Measurements from ENCODE around the gene MTNR1B.

The MTNR1B gene

GRCh38 chr11:92969634-92970347, at the start of gene MTNR1B:
MTNR1B (plus strand) TSS chr11:92969651; CDS start chr11:92969726, 75 bp downstream.
- H3K27me3 Mint-ChIP-seq, result peaks cover 14% of the 10 kb centered on the region

DNA sequence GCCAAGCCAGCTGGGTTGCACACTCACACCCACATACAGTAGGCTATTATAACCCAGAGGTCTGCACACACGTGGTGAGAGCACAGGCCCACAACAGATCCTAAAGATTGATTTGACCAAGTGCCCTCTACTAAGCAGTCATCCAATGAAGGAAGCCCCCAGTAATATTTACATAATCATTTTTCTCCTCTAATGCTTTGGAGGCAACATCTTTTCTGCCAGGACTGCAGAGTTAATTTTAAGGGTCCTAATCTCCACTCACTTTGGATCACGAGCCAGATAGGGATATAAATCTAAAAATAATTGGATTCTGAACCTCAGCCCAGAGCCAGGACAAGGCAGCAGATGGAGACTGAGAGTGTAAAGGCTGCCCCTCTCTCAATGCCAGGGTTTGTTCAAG, 49.1 kb upstream of the MTNR1B start:
- no peaks in the 10 kb centered on the region for H3K27me3 Mint-ChIP-seq

More at GRCh38 chr11:92969634-92970347, at the start of gene MTNR1B:
- Mint-ChIP-seq H3K9me3 (peaks cover 13% of the 10 kb centered on the region), H3K4me3 (no peak within 1 kb of the TSS), H3K27ac (no peak within 1 kb of the TSS), H3K36me3 (no peaks in the 10 kb centered on the region), H3K4me1 (no peaks in the 10 kb centered on the region)
- ATAC-seq, result peak; percentile 5

DNA sequence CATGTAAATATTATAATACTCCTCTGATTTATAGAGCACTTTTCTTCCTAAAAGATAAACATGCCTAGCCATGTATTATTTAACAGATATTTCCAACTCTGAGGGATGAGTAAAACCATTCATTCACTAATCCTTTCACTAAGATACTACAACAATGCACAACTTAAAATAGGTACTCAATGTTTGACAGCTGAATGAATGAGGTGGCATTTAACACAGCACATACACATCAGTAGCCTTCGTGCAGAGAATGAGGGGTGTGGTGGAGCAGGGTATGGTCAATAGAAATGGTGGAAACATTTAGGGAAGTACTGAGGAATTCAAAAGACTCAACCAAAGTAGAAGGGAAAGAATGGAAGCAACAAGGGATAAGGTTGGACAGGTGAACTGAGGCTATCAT, 46.7 kb upstream of the MTNR1B start:
- Mint-ChIP-seq H3K36me3 (no peaks in the 10 kb centered on the region), H3K4me1 (no peaks in the 10 kb centered on the region), H3K9me3 (peaks cover 20% of the 10 kb centered on the region), H3K27ac (no peak overlapping the region), H3K4me3 (no peak overlapping the region), H3K27me3 (no peaks in the 10 kb centered on the region)
- ATAC-seq, result no peak

More for the DNA sequence above, 49.1 kb upstream of the MTNR1B start:
- no peaks in the 10 kb centered on the region for H3K4me1 Mint-ChIP-seq
- no peaks in the 10 kb centered on the region for H3K36me3 Mint-ChIP-seq
- H3K4me3 Mint-ChIP-seq, result no peak overlapping the region
- no peak for ATAC-seq
- no peak overlapping the region for H3K27ac Mint-ChIP-seq
- peaks cover 14% of the 10 kb centered on the region for H3K9me3 Mint-ChIP-seq

GRCh38 chr11:92929246-92929645, 40.2 kb upstream of the MTNR1B start:
- Mint-ChIP-seq H3K36me3 (no peaks in the 10 kb centered on the region), H3K4me3 (no peak overlapping the region), H3K4me1 (no peaks in the 10 kb centered on the region), H3K27me3 (no peaks in the 10 kb centered on the region), H3K9me3 (peaks cover 12% of the 10 kb centered on the region), H3K27ac (no peak overlapping the region)
- no peak for ATAC-seq

- Mint-ChIP-seq H3K9me3 (peaks cover 8% of the 10 kb centered on the region), H3K36me3 (no peaks in the 10 kb centered on the region), H3K4me1 (no peaks in the 10 kb centered on the region), H3K27me3 (no peaks in the 10 kb centered on the region), H3K4me3 (no peak overlapping the region), H3K27ac (no peak overlapping the region)
- no peak for ATAC-seq
Observed at GRCh38 chr11:92929653-92930052, 39.8 kb upstream of the MTNR1B start.

DNA sequence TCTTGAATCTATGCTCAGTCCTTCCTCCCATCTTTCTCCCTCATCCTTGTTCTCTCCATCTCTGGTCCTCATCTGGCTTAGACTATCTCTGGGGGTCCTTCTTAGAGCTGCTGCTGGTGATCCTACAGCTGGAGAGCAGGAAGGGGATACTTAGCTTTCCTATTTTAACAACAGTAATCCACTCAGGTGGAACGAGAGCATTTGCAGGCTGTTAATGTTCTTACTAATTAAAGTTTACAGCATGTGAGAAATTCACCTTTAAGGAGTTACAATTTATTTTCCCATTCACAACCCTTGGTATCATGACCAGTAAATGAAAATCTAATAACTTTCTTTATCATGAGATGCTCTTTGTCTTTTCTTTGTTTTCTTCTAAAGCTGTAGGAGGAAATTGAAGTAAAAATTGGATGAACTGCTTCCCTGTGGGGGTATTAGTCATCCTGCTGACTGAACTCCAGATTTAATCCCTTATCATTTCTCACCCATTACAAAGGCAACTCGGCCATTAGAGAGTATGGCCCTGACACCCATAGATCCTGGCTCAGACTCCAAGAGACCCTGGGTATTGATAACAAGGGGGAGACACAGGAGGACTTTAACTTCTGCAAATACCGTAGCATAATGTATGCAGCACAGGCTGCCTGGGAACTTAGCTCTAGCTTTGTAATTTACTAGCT, 37.6 kb upstream of the MTNR1B start:
- H3K9me3 Mint-ChIP-seq, result no peaks in the 10 kb centered on the region
- H3K4me1 Mint-ChIP-seq, result no peaks in the 10 kb centered on the region
- H3K27ac Mint-ChIP-seq, result no peak overlapping the region
- ATAC-seq, result no peak
- H3K36me3 Mint-ChIP-seq, result no peaks in the 10 kb centered on the region
- no peaks in the 10 kb centered on the region for H3K27me3 Mint-ChIP-seq
- H3K4me3 Mint-ChIP-seq, result no peak overlapping the region

DNA sequence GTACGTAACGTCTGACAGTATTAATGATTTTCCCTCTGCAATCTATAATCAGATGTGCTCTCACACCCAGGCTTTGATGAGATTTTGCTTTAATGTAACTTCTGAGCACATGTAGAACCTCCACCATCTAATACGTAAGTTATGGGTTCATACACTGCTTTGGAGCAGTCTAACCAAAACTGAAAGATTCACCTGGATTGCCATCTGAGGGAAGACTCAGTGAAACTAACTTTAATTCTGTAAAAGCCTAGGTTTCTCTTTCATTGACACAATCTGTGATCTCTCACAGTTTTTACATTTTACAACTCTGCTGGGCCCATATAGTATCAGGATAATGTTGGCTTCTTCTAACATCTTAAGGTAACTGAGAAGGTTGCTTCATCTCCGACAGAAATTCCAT, 30.1 kb upstream of the MTNR1B start:
- no peaks in the 10 kb centered on the region for H3K9me3 Mint-ChIP-seq
- no peak for ATAC-seq
- no peak overlapping the region for H3K27ac Mint-ChIP-seq

DNA sequence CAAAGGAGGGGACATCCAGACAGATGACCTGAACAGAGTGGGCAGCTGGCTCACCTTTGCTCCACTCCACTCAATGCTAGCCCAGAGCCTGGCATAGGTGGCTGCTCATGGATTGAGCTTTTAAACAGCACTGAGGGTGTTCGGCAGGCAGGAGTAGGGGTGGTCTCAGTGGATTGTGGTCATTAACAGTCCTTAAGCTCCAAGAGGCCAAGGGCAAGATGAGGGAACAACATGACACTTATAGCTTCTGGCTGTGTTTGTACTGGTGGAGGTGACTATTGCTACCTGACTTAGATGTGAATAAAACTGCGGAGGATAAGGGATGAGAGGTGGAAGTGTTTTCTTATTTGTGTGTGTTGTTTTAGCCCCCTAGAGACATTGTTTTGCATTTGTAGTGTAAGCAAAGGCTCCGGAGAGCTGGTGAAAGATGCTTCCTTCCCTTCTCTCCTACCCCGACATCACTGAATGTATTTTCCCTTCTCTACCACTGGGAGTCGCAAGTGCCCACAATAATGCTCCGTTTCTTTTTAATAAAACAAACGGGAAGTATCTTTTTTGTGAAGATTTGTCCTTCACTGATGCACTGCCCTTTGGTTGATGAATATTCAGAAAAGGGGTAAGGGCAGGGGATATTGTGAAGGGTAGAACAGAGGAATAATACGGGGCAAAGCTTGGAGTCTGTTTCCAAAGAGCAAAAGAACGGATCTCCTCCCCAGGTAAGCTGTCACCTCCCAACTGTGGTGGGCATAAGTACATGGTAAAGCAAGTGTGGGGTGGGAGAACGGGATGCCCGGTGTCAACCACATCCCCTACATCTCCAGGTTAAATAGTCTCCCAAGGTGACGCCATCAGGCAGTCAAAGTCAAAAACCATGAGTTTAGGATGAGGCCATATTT, 27.5 kb upstream of the MTNR1B start:
- no peaks in the 10 kb centered on the region for H3K27me3 Mint-ChIP-seq
- H3K27ac Mint-ChIP-seq, result no peak overlapping the region
- no peak for ATAC-seq
- H3K36me3 Mint-ChIP-seq, result no peaks in the 10 kb centered on the region
- H3K9me3 Mint-ChIP-seq, result peaks cover 3% of the 10 kb centered on the region
- H3K4me3 Mint-ChIP-seq, result no peak overlapping the region
- H3K4me1 Mint-ChIP-seq, result no peaks in the 10 kb centered on the region

More for the DNA sequence above, 30.1 kb upstream of the MTNR1B start:
- Mint-ChIP-seq H3K4me1 (no peaks in the 10 kb centered on the region), H3K4me3 (no peak overlapping the region), H3K36me3 (no peaks in the 10 kb centered on the region), H3K27me3 (no peaks in the 10 kb centered on the region)

- peaks cover 29% of the 10 kb centered on the region for H3K9me3 Mint-ChIP-seq
- H3K27ac Mint-ChIP-seq, result no peak overlapping the region
- peaks cover 5% of the 10 kb centered on the region for H3K36me3 Mint-ChIP-seq
- no peak overlapping the region for H3K4me3 Mint-ChIP-seq
- H3K4me1 Mint-ChIP-seq, result no peaks in the 10 kb centered on the region
- no peak for ATAC-seq
- no peaks in the 10 kb centered on the region for H3K27me3 Mint-ChIP-seq
Observed at GRCh38 chr11:92946707-92947106, 22.7 kb upstream of the MTNR1B start.

DNA sequence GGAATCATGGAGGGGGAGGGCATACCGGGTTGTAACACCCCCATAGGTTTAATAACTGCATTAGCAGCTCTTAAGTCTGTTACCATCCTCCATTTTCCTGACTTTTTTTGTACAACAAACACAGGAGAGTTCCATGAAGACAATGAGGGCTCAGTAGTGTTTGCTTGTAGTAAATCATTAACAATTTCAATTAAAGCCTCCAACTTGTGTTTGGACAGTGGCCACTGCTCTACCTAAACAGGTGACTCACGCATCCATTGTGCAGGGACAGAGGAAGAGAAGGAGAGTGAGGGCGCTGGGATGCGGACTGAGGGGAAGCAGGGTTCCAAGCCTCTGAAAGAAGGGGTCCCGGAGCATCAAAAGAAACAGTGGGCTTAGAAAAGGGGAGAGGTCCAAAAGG, 21.3 kb upstream of the MTNR1B start:
- Mint-ChIP-seq H3K4me3 (no peak overlapping the region), H3K4me1 (no peaks in the 10 kb centered on the region), H3K9me3 (peaks cover 29% of the 10 kb centered on the region), H3K27me3 (no peaks in the 10 kb centered on the region), H3K27ac (no peak overlapping the region), H3K36me3 (peaks cover 5% of the 10 kb centered on the region)
- ATAC-seq, result no peak

DNA sequence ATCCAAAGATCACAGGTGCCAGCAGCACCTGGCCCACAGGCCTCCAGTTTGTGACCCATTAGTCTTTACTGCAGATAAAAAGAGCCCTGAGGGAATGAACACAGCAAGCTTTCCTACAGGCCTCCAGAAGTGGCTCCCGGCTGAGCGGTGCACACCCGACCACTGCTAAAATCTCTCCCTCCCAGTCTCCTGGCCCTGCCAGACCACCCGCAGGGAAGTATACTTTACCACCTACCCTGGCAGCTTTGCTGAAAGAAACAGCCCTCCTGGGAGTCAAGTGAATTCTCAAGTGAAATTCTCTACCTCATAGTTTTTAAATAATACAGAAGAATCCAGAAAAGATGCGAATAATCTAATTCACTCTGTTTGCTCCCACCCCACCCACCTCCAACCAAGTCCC, 15.4 kb upstream of the MTNR1B start:
- H3K9me3 Mint-ChIP-seq, result peaks cover 13% of the 10 kb centered on the region
- peaks cover 5% of the 10 kb centered on the region for H3K36me3 Mint-ChIP-seq
- H3K27ac Mint-ChIP-seq, result no peak overlapping the region
- H3K4me1 Mint-ChIP-seq, result no peaks in the 10 kb centered on the region
- H3K27me3 Mint-ChIP-seq, result no peaks in the 10 kb centered on the region
- ATAC-seq, result no peak
- H3K4me3 Mint-ChIP-seq, result no peak overlapping the region

GRCh38 chr11:92955860-92956259, 13.6 kb upstream of the MTNR1B start:
- H3K4me3 Mint-ChIP-seq, result no peak overlapping the region
- no peak overlapping the region for H3K27ac Mint-ChIP-seq
- no peaks in the 10 kb centered on the region for H3K27me3 Mint-ChIP-seq
- no peaks in the 10 kb centered on the region for H3K4me1 Mint-ChIP-seq
- peaks cover 2% of the 10 kb centered on the region for H3K9me3 Mint-ChIP-seq
- ATAC-seq, result no peak
- no peaks in the 10 kb centered on the region for H3K36me3 Mint-ChIP-seq

DNA sequence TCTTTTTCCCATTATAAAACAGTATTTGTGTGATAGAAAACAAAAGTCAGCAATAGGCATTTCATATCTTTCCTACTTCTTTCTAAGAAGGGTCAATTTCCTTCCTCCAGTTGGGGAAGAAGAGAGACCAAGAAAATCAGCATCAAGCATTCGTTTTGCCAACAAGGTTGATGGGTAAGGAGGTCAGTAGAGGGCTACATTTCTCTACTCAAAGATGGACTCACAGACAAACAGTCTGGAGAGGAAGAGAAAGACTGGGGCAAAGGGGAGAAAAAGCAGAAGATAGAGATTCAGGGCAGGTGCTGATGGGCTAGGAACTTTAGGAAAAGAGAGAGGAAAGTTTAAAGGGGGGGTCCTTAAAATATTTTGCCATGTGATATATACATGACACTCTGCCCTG, 8.6 kb upstream of the MTNR1B start:
- H3K27me3 Mint-ChIP-seq, result no peaks in the 10 kb centered on the region
- H3K36me3 Mint-ChIP-seq, result no peaks in the 10 kb centered on the region
- no peaks in the 10 kb centered on the region for H3K4me1 Mint-ChIP-seq
- no peak overlapping the region for H3K27ac Mint-ChIP-seq
- H3K4me3 Mint-ChIP-seq, result no peak overlapping the region
- ATAC-seq, result no peak
- H3K9me3 Mint-ChIP-seq, result no peaks in the 10 kb centered on the region

DNA sequence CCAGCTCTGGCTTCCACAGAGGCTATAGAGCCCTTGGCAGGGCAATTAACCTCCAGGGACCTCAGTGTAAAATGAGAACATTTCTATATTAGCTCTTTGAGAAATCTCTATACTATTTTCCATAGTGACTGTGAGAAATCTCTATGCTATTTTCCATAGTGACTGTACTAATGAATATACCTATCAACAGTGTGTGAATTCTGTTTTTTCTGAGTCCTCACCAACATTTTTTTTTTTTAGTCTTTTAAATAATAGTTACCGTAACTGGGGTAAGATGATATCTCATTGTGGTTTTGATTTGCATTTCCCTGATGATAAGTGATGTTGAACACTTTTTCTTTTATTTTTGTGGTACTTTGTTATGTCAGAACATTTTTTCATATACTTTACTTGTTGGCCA, 7.0 kb upstream of the MTNR1B start:
- no peaks in the 10 kb centered on the region for H3K36me3 Mint-ChIP-seq
- no peaks in the 10 kb centered on the region for H3K4me1 Mint-ChIP-seq
- H3K9me3 Mint-ChIP-seq, result peaks cover 4% of the 10 kb centered on the region
- no peak for ATAC-seq
- H3K27ac Mint-ChIP-seq, result no peak overlapping the region
- H3K27me3 Mint-ChIP-seq, result no peaks in the 10 kb centered on the region
- H3K4me3 Mint-ChIP-seq, result no peak overlapping the region

- H3K4me3 Mint-ChIP-seq, result no peak overlapping the region
- H3K36me3 Mint-ChIP-seq, result no peaks in the 10 kb centered on the region
- no peaks in the 10 kb centered on the region for H3K4me1 Mint-ChIP-seq
- no peak overlapping the region for H3K27ac Mint-ChIP-seq
- H3K27me3 Mint-ChIP-seq, result no peaks in the 10 kb centered on the region
- H3K9me3 Mint-ChIP-seq, result peaks cover 4% of the 10 kb centered on the region
- no peak for ATAC-seq
Observed at GRCh38 chr11:92964471-92964870, 5.0 kb upstream of the MTNR1B start.

Data from stimulated activated memory B cell treated with anti-CD40 and anti-IgM and Interleukin-4, amounts not matched to agents 10 μg/mL and 1 μg/mL and 100 μg/mL, for 72 hours (primary cell).